GM12891 (cell line): ENCODE results near the gene PPFIA1.

Source experiments
- PAX5 ChIP-seq: IDR thresholded peaks from 2 replicates; pipeline ENCODE4 v1.6.1; 2011; ENCODE audit warnings: low read length, moderate library complexity, mild to moderate bottlenecking; ENCODE audit not compliant: insufficient read depth, severe bottlenecking
- POLR2A ChIP-seq: IDR thresholded peaks from 2 replicates; pipeline ENCODE4 v1.6.1; 2011; ENCODE audit warnings: low read depth, low read length, control low read depth
- POLR2AphosphoS5 ChIP-seq: IDR thresholded peaks from 2 replicates; pipeline ENCODE4 v1.6.1; 2011; ENCODE audit warnings: low read depth, low read length, control low read depth
- SPI1 ChIP-seq: IDR thresholded peaks from 2 replicates; pipeline ENCODE4 v1.6.1; 2011; ENCODE audit warnings: low read depth, low read length, control low read depth
- TAF1 ChIP-seq: IDR thresholded peaks from 2 replicates; pipeline ENCODE4 v1.6.1; 2011; ENCODE audit warnings: low read depth, low read length, control low read depth

DNA sequence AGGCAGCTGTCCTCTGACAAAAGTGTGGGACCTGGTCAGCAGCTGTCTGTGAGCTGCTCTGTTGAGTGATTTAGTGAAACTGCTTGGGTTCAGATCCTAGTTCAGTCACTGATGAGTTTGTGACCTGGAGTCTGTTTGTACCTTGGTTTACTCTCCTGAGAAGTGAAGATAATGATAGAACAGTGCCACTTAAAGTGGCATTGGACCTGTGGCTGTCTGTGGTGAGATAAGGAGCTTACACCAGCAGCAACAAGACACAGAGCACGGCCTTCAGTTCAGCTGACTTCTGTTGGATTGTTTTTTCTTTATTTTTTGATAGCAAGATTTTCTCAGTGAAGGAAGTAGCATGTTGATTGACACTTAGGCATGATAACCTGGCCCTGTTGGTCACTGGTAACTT is 81.6 kb downstream of the PPFIA1 start:
- TF ChIP-seq POLR2A (no peak), POLR2AphosphoS5 (no peak), TAF1 (no peak), SPI1 (no peak), PAX5 (no peak)
